ENCODE measurements around the gene RNF19B.
"Not testable (repeated sequence)": the region's sequence is repeated elsewhere in the genome, so short reads cannot be mapped to it uniquely, and the experiment has no call there.

Gene RNF19B

DNA sequence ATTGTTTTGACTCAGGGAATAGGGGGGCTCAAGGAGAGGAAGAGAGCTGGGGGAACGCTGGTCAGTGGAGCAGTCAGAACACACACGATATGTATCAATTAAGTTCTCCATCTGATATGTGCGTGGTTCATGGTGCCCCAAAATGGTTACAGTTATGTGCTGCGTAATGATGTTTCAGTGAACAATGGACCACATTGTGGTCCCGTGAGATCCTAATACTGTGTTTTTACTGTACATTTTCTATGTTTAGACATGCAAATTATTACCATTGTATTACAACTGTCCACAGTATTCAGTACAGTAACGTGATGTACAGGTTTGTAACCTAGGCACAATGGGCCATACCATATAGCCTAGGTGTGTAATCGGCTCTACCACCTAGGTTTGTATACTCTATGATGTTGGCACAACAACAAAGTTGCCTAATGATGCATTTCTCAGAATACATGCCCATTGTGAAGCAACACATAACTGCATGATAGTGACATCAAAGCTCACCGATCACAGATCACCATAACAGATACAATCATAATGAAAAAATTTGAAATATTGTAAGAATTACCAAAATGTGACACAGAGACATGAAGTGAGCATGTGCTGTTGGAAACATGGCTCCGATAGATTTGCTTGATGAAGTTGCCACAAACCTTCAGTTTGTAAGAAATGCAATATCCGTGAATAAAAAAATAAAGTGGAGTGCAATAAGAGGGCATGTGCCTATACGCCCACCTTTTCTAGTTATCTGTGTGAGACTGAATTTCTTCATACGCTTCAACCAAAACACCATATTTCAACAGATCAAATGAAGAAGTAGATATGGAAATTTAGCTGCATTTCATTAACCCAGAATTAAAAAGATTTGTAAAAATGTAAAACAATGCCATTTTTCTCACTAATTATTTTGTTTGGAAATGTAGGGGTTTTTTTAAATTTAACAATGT is 48.6 kb downstream of the RNF19B start:
- no peak for DNase-seq (ENCODE audit: low read depth)
- H3K4me3 ChIP-seq (ENCODE audit: low read length), result no peak overlapping the region
- TF ChIP-seq, protein P1, sequence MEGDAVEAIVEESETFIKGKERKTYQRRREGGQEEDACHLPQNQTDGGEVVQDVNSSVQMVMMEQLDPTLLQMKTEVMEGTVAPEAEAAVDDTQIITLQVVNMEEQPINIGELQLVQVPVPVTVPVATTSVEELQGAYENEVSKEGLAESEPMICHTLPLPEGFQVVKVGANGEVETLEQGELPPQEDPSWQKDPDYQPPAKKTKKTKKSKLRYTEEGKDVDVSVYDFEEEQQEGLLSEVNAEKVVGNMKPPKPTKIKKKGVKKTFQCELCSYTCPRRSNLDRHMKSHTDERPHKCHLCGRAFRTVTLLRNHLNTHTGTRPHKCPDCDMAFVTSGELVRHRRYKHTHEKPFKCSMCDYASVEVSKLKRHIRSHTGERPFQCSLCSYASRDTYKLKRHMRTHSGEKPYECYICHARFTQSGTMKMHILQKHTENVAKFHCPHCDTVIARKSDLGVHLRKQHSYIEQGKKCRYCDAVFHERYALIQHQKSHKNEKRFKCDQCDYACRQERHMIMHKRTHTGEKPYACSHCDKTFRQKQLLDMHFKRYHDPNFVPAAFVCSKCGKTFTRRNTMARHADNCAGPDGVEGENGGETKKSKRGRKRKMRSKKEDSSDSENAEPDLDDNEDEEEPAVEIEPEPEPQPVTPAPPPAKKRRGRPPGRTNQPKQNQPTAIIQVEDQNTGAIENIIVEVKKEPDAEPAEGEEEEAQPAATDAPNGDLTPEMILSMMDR (conservative IDR thresholded peaks at IDR 0.05; ENCODE audit: low read depth, low read length), result no peak

DNA sequence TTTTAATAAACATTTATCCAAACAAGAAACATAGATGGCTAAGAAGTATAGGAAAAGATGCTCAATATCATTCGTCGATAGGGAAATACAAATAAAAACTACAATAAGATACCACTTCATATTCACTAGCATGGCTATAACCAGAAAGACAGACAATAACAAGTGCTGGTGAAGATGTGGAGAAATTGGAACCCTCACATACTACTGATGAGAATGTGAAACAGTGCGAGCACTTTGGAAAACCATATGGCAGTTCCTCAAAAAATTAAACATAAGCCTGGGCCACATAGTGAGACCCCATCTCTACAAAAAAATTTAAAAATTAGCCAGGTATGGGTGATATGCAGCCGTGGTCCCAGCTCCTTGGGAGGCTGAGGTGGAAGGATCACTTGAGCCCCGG is 54.3 kb downstream of the RNF19B start:
- TF ChIP-seq, protein P1 (conservative IDR thresholded peaks at IDR 0.05; ENCODE audit: low read depth, low read length), result no peak
- no peak overlapping the region for H3K4me3 ChIP-seq (ENCODE audit: low read length)
- no peak for DNase-seq (ENCODE audit: low read depth)

DNA sequence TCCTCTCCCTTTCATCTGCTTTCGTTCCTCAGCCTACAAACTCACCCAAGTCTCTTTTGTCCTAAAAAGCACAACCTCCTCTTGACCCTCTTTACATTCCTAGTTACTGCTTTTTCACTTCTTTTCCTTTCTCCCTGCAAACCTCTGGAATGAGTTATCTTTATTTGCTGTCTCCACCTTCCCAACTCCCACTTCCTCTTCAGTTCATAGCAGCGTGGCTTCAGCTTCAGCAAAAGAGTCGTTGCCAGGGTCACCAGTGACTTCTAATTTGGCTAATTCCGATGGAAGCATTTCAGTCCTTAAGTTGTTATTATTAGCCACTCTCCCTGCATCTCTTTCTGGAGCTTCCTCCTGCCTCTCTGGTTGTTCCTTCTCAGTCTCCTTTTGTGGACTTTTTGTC is 57.2 kb downstream of the RNF19B start:
- DNase-seq (ENCODE audit: low read depth), result no peak

DNA sequence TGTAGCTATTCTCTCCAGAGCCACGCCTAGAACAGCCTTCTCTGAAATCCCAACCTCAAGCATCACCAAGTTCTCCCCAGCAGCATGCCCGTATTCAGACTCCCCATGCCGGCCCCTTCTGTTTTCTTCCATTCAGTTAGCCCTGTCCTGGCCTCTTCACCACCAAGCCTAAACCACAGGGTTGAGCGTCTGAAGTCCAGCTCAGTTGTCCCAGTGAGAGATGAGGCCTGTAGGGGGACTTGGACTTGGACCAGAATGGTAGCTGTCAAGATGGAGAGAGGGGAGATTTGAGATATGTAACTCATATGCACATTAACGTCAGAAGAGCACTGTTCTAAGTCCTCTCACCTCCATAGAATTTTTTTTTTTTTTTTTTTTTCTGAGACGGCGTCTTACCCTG is 58.0 kb downstream of the RNF19B start:
- no peak for DNase-seq (ENCODE audit: low read depth)

More for the DNA sequence above, 57.2 kb downstream of the RNF19B start:
- TF ChIP-seq, protein P1 (conservative IDR thresholded peaks at IDR 0.05; ENCODE audit: low read depth, low read length), result no peak
- no peak overlapping the region for H3K4me3 ChIP-seq (ENCODE audit: low read length)

DNA sequence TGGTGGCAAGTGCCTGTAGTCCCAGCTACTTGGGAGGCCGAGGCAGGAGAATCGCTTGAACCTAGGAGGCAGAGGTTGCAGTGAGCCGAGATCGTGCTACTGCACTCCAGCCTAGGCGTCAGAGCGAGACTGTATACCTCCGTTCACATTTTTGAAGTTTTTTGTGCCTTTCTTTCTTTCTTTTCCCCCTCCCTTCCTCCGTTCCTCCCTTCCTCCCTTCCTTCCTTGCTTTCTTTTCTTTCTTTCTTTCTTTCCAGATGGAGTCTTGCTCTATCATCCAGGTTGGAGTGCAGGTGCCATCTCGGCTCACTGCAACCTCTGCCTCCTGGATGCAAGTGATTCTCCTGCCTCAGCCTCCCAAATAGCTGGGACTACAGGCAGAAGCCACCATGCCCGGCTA is 59.0 kb downstream of the RNF19B start:
- H3K4me3 ChIP-seq (ENCODE audit: low read length); DNase-seq (ENCODE audit: low read depth): not testable (repeated sequence)

More for the DNA sequence above, 58.0 kb downstream of the RNF19B start:
- no peak overlapping the region for H3K4me3 ChIP-seq (ENCODE audit: low read length)
- TF ChIP-seq, protein P1 (conservative IDR thresholded peaks at IDR 0.05; ENCODE audit: low read depth, low read length), result no peak

DNA sequence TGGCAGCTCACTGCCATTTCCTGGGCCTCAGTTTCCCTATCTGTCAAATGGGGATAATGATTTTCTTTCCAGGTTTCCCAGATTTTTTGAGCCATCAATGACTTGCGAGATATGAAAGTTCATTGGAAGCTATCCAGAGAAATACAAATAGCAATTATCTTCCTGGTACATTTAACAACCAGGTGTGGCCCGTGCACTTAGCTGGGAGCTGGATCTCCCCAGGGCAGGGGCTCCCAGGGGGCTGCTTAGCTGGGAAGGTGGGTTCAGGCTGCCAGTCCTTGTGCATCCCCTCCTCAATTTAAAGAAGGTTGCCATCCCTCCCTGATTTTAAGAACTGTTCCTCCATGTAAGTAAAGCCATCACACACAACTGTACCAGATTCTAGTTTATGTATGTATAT is 59.8 kb downstream of the RNF19B start:
- no peak for DNase-seq (ENCODE audit: low read depth)
- no peak overlapping the region for H3K4me3 ChIP-seq (ENCODE audit: low read length)
- TF ChIP-seq, protein P1 (conservative IDR thresholded peaks at IDR 0.05; ENCODE audit: low read depth, low read length), result no peak

DNA sequence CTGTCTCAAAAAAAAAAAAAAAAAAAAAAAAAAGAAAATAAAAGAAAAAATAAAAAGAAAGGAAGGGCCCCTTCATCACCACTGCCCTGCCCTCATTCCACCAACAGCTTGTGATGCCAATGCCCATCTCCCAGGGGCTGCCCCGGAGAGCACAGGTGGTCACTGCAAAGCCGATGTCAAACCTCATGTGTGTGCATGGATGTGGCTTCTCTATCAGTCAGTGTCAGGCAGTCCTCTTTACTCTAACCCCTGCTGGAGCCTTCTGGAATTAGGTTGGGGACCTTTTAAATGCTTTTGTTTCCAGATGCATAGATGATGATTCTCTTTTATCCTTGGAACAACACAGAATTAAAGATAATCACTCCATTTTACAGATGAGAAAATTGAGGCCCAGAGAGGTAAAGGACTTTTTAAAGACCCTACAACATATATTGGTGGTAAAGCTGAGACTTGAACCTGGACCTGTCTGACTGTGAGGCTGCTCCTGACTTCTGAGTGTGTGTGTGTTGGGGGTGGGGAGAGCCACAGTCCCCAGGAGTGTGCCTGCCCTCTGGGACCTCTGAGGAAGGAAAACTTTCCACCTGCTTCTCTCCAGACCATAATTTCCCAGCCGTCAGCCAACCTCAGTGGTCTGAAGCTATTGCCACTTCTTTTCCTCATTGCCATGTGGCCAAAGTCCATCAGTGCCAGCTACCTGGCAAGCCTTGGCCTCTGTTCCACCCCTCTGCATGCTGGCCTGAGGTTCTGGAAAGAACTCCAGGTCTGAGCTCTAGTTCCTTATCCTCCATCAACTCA is 60.4 kb downstream of the RNF19B start:
- DNase-seq (ENCODE audit: low read depth), result no peak
- H3K4me3 ChIP-seq (ENCODE audit: low read length), result no peak overlapping the region
- TF ChIP-seq, protein P1 (conservative IDR thresholded peaks at IDR 0.05; ENCODE audit: low read depth, low read length), result no peak
